HG02623 (cell line): ENCODE measurements around the gene SALL4.
"Not testable (repeated sequence)": the region's sequence is repeated elsewhere in the genome, so short reads cannot be mapped to it uniquely, and the experiment has no call there.

Experiments used
- ATAC-seq: cut with Tn5 transposase; IDR thresholded peaks from one replicate; pipeline ENCODE4 v1.9.1; 2021; ENCODE audit warnings: moderate library complexity; ENCODE audit not compliant: unreplicated experiment

Gene SALL4

DNA sequence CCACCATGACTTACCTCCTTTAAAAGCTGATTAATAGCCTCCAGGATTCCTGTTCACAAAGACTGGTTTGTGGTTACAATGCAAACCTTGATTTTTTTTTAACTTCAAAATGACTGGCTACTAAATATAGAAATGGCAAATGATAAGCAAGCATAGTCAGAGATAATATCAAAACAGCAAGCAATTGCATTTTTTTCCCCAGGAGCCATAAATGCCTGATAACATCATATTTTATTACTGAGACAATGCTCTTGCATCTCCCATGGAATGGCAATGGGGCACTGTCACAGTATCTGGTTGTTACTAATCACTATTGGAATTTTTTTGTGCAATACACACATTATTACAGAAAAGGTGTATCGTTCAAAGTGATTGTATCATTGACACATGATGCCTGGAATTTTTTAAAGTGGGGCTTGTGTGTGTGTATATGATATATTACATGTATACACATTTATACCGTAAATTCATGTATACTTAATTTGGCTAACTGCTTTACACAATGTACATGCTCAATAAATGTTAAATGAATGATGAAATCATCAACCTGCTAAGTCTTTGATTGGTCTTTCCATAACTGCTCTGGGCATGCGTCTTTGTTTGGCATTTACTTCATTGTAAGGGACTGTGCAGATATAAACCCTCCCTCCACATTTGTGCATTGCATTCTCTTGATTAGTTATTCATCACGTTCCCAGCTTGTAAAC lies 980 bp upstream of the SALL4 start:
- no peak for ATAC-seq

DNA sequence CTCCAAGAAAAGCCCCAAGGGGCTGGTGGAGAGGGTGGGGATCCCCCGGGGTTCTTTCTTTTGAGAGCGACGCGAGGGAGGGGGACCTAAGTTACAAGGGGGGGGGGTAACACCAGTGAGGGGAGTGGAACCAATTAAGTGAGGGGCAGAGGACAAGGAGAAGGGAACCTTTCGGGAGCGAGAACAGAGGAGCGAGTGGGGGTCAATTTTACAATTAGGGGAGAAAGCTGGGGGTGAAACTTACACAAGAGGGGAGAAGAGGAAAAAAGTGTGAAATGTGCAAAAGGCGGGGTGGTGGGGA lies 548 bp downstream of the SALL4 start:
- no peak for ATAC-seq

DNA sequence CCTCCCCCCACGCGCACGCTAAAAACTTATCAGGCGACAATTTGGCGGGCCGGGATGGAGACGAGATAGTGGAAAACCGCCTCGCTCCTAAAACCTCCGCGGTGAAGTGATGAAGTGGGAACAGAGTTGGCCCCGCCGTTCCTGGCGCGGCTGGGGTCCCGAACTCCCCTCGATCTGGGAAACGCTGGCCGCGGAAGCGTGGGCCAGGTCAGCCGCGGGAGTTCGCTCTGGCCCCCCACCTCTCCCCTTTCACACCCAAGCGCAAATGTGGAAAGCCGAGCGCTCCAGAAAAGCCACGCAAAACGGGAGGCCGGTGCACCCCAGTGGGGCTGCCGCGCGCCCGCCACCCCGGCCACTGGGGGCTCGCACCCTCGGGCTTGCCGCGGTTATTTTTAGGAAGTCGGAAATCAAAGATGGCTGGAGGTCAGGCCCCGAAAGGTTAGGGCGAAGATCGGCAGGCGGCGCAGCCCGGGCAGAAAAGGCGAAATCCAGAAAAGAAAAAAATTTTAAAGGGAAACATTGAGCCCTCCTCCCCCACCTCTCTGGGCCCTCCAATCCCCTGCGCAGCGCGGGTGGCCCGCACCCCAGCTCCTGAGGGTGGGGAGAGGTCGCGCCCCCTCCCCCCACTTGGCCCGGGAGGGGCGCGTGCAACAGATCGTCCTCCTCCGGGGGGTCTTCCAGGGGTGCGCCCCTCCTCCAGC lies 1.0 kb downstream of the SALL4 start:
- ATAC-seq, result no peak

DNA sequence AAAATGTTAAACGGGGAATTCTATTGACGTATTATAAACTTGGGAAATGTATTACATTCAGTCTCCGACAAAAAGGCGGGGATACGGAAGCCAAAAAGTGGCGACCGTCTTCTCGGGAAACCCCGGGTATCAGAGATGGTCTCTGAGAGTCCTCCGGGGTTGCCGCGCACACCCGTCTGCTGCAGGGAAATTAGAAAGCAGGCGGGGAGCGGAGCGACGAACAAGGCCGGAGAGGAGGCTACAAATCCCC lies 1.5 kb downstream of the SALL4 start:
- ATAC-seq, result no peak

DNA sequence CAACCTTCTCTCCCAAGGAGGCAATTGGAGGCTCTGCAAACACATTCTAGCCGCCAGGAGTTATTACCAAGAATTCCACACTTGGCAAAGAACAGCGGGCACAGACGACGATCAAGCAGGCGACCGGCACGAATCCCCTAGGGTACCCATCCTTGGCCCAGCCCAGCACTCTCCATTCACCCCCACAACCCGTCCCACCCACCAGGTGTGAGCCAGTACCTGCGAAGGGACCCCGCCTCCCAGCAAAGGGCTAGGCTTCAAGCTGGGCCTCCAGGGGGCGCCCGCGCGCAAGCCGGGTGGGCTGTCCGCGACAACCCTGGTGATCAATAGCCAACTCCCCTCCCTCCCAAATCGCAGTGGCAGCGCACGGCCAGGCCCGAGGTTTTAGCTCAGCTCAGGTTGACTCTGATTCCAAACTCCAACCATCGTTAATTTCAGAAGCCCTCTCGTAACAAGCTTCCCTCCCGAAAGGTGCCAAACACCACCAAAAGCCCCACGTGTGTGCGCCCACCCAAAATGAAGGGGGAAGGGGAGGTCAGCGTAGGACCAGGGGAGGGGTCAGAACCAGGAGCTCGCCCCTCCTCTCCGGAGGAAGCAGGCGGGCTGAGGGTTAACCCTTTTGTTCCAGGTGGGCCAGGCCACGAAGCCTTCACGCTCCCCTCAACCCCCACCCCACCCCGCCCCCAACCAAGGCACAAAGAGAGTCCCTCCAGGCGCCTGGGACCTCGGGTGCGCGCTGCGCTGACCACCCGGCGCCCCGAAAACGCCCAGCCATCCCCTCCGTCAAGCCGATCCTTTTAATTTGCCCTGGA lies 2.1 kb downstream of the SALL4 start:
- ATAC-seq, result no peak

DNA sequence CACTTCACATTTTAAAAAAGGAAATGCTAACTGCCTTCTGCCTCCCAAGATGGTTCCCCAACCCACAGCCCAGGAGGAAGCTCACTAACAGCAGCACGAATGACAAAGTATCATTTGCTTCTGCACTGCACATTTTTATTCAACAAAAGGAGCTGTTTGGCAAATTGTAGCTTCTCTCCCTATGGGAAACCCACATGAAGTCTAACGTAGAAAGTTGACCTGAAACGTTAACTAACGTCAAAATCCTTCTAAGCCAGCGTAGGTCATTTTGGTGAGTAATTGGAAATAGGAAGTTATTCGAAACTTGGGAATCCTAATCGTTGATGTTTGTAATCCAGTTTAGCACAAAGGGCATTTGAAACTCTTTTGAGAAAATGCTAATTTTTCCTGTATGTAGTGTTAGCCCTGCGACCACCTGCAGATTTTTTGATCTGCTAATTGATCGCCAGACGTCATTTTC lies 2.9 kb downstream of the SALL4 start:
- ATAC-seq, result no peak

DNA sequence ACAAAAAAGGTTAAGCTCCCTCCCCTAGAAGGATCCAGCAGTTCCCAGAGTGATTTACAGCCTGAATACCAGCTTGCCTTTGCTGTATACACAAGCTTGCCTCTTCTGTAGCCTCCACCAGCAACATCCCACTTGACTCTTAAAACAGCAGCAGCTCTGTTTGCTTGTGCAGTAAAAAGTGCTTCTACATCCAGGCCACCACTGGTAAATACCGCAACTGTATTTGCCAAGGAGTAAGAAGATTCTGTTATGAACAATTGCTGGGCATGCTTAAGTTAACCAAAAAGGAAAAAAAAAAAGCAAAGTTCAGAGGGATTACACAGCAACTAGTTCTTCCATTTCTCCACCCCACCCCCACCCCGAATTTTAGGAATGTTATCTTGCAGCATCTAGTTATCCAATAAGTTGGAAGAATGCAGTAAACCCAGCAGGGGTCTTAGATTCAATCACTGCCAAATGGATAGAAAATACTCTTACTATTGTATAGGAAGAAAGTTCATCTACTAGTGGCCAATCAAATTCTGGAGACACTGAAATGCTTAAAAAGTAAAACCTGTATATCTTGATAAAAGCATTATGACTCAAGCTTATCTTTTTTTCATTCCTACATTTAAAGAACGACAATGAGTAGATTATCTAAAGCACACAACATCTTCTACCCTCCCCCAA lies 4.8 kb downstream of the SALL4 start:
- no peak for ATAC-seq

DNA sequence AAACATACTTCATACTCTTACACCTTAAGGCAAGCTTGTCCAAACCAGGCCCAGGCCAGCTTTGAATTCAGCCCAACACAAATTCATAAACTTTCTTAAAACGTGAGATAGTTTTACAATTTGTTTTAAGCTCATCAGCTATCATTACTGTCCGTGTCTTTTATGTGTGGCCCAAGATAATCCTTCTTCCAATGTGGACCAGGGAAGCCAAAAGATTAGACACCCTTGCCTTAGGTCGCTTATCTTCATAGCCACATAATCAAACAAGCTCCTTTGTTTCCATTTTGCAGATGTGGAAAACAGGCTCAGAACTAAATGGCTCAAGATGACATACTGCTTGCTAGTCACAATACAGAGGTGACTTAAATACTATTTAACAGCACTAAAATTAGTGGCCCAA lies 6.0 kb downstream of the SALL4 start:
- ATAC-seq, result no peak

DNA sequence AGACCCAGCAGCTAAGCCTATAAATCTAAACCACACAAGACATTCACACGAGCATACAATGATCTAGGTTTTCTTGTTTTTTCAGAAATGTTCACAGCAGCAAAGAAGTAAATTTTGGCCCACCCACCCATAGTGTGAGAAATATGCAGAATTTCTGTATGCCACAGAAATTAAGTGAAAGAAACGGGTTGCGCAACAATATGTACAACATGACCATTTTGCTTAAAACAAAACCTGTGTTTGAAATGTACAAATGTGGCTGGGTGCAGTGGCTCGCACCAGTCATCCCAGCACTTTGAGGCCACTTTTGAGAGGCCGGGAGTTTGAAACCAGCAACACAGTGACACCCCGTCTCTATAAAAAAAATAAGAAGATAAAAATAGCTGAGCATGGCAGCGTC lies 9.4 kb downstream of the SALL4 start:
- no peak for ATAC-seq

DNA sequence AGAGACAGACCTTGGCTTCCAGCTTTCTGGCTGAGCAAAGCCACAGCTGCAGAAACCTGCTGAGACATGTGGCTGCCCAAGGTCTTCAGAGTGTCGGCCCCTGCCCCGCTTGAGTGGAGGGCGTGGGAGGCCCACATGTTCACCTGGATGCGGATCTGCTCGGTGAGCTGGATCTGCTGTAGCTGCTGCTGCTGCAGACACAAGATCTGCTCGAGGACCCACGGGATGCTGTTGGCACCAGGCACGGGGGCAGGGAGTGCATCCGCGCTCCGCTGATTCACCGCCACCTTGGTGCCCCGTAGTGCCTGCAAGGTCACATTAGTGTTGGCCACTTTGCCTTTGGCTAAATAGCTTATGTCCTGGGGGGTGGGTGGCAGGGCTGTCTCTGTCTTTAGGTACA lies 10.7 kb downstream of the SALL4 start:
- no peak for ATAC-seq

DNA sequence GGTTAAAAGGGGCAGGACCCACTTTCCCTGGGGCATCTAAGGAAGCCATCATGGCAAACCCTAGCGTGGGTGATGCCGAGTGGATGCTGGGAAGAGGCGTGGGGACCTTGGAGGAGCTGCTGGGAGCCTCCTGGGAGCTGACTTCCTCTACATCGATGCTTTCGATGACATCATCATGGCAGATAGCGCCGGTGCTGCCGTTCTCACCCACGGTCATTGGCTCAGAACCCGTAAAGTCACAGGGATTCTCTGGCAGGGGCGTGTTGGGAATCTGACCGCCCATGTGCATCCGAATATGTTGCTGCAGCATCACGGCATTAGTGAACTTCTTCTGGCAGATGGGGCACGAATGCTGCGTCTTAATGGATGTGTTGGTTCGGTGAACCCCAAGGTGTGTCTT lies 12.1 kb downstream of the SALL4 start:
- no peak for ATAC-seq

DNA sequence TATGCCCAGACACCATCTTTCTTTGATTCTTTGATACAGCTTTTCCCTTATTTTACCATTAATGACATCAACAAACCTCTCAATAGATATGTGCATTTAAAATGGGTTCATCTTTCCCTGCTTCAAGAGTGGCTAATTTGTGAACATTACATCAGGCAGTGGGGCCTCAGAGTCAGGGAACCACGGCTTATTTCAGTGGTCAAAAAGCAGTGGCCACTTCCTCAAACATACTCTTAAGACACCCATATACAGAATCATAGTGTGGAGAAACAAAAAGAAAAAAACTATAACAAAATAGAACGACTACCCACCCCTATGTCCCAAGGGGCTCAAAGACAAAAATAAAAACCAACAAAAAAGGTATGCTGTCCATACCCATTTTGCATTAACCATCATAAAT lies 12.9 kb downstream of the SALL4 start:
- no peak for ATAC-seq

DNA sequence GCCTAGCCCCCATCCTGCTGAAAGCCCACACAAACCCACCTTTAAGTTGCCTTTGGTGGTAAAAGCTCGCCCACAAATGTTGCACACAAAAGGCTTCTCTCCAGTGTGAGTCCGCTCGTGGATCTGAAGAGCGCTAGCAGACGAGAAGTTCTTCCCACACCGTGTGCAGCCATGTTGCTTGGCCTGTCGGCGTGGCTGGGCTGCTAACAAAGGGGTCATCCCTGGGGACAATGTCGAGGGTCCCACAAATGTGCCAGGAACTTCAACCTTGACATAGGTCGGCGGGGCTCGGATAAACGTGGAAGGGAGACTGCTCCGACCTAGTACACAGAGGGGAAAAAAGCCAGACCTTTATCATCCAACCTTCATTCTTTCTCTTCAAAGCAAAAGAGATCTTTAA lies 13.5 kb downstream of the SALL4 start:
- no peak for ATAC-seq

DNA sequence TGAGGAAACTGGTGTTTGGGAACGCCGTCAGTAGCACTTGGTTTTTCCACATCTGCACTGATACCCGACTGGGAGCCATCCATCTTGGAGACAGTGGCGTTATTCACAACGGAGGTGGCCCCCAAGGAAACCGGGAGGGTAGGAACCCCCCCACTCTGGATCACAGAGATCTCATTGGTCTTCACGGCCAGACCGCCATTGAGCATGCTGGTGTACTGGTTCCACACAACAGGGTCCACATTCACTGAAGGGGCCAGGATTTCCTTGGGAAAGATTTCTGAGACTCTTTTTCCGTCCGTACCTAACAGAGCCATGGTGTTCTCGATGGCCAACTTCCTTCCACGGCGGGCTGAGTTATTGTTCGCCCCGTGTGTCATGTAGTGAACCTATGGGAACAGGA lies 18.0 kb downstream of the SALL4 start:
- no peak for ATAC-seq

DNA sequence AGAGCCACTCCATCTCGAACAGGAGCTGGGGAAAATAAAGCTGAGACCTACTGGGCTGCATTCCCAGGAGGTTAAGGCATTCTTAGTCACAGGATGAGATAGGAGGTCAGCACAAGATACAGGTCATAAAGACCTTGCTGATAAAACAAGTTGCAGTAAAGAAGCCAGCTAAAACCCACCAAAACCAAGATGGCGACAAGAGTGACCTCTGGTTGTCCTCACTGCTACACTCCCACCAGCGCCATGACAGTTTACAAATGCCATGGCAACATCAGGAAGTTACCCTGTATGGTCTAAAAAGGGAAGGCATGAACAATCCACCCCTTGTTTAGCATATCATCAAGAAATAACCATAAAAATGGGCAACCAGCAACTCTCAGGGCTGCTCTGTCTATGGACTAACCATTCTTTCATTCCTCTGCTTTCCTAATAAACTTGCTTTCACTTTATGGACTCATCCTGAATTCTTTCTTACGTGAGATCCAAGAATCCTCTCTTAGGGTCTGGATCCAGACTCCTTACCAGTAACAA lies 24.0 kb downstream of the SALL4 start:
- not testable (repeated sequence) for ATAC-seq

DNA sequence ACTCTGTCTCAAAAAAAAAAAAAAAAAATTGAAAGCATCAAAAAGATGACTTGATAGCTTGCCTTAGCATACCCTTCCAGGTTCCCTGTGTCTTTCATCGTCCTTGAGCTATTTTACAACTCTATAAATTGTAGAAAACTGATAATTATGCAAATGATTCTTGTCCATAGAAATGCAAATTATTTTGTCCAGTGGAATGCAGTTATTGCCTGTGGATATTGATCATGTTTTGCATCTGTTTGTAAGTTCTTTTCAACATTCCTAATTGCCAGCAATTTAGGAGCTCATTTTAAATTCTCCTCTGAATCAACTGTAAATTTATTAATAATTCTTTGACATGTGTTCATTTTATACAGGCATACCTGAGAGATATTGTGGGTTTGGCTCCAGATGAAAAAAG lies 27.1 kb downstream of the SALL4 start:
- ATAC-seq, result no peak

DNA sequence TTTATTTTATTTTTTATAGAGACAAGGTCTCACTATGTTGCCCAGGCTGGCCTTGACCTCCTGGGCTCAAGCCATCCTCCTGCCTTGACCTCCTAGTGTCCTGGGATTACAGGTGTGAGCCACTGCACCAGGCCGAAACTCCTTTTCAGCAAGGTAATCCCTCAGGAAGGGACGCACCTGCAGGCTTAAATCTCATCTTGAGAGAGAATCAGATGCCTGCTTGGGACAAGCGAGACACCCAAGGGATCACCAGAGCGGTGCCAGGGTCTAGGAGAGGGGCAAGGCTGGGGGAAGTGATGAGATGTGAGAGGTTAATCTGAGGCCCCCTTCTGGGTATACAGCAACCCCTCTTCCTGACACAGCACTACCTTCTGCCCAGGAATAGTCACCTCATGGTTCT lies 30.1 kb downstream of the SALL4 start:
- ATAC-seq, result no peak

DNA sequence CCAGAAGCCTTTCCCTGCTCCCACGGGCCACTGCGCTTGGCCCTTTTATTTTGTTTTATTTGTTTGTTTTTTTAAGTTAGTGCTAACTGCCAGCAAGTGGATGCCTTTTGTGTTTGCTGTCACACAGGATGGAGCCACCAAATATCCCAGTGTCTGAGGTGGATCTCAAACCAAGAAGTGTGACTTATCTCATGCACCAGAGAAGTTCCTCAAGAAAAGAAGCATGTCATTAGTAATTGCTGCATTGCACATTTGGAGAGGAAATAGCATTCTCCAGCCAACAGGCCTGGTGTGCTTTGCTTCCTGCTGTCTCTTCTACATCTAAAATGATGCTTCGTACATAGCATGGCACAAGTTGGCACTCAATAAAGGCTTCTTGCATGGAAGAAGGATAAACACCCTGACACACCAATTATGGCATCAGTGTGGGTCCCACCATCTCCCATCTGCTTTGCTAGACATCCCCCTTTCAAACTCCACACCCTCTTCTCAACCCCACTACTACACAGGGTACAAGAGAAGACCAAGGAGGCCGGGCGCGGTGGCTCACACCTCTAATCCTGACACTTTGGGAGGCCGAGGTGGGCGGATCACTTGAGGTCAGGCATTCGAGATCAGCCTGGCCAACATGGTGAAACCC lies 32.2 kb downstream of the SALL4 start:
- no peak for ATAC-seq

DNA sequence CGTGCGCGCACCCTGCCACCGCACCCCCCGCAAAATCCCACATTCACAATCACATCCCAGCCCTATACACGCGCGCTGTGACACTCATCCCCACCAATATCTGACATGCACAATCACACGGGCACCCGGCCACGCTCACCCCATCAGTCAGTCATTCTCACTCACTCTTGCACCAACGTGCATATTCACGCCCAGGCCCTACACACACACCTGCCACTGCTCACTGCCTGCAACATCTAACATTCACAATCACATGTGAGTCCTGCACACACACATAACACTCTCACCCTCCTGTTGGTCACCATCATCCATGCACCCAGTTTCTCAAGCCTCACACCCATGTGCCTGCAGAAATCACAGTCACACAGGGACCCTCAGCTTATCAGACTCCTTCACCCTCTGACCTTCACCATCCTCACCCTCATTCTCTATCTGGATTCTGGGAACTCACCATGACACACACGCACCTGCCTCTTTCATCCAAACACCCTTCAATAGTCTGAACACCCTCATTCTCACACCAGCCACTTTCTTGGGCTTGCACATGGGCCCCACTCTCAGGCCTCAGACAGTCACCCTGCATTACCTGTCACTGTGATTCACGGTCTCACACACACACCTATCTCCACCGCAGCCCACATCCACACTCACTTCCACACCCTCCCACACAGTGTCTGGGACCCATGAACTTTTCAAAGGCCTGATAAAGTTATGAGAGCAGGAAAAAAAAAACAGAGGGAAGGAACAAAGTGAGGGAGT lies 33.4 kb downstream of the SALL4 start:
- ATAC-seq, result no peak
